Rectal smooth muscle tissue (tissue), 1 donor: Measurements from ENCODE around the gene PHLDA3.

Source experiments
- H3K27ac ChIP-seq: one replicate; pipeline ENCODE4 v1.7.0; 2013; ENCODE audit warnings: low read depth, low read length, inconsistent platforms
- H3K27me3 ChIP-seq: one replicate; pipeline ENCODE4 v1.7.0; 2013; ENCODE audit warnings: low read length; ENCODE audit not compliant: control insufficient read depth, insufficient read depth
- H3K36me3 ChIP-seq: one replicate; pipeline ENCODE4 v1.7.0; 2013; ENCODE audit warnings: low read length; ENCODE audit not compliant: control insufficient read depth, insufficient read depth
- H3K4me1 ChIP-seq: one replicate; pipeline ENCODE4 v1.7.0; 2013; ENCODE audit warnings: low read length; ENCODE audit not compliant: control insufficient read depth, insufficient read depth
- H3K4me3 ChIP-seq: one replicate; pipeline ENCODE4 v1.7.0; 2013; ENCODE audit warnings: low read length
- H3K9ac ChIP-seq: one replicate; pipeline ENCODE4 v1.7.0; 2013; ENCODE audit warnings: low read length

Gene PHLDA3

GRCh38 chr1:201490708-201491131, 21.7 kb upstream of the PHLDA3 start:
- peak overlapping the region; percentile 99 for H3K27ac ChIP-seq
- peaks cover 50% of the 10 kb centered on the region for H3K36me3 ChIP-seq
- no peak overlapping the region for H3K4me3 ChIP-seq
- H3K4me1 ChIP-seq = peaks cover 86% of the 10 kb centered on the region
- no peak overlapping the region for H3K9ac ChIP-seq
- H3K27me3 ChIP-seq = no peaks in the 10 kb centered on the region

GRCh38 chr1:201489643-201490261, 20.8 kb upstream of the PHLDA3 start:
- Histone ChIP-seq H3K36me3 (peaks cover 52% of the 10 kb centered on the region), H3K27me3 (no peaks in the 10 kb centered on the region), H3K4me1 (peaks cover 77% of the 10 kb centered on the region), H3K9ac (no peak overlapping the region), H3K4me3 (peak overlapping the region; percentile 13), H3K27ac (peak overlapping the region; percentile 99)

- Histone ChIP-seq H3K27ac (peak overlapping the region; percentile 99), H3K27me3 (no peaks in the 10 kb centered on the region), H3K4me1 (peaks cover 69% of the 10 kb centered on the region), H3K36me3 (peaks cover 56% of the 10 kb centered on the region), H3K4me3 (no peak overlapping the region), H3K9ac (peak overlapping the region; percentile 27)
These were observed 20.0 kb upstream of the PHLDA3 start for GRCh38 chr1:201488830-201489589.

- peaks cover 57% of the 10 kb centered on the region for H3K36me3 ChIP-seq
- H3K4me1 ChIP-seq = peaks cover 56% of the 10 kb centered on the region
- peak overlapping the region; percentile 99 for H3K27ac ChIP-seq
- no peak overlapping the region for H3K4me3 ChIP-seq
- H3K9ac ChIP-seq = no peak overlapping the region
- H3K27me3 ChIP-seq = no peaks in the 10 kb centered on the region
These were observed 18.8 kb upstream of the PHLDA3 start for GRCh38 chr1:201487742-201488141.

GRCh38 chr1:201486187-201486586, 17.2 kb upstream of the PHLDA3 start:
- Histone ChIP-seq H3K27ac (peak overlapping the region; percentile 72), H3K4me3 (no peak overlapping the region), H3K27me3 (no peaks in the 10 kb centered on the region), H3K4me1 (peaks cover 46% of the 10 kb centered on the region), H3K36me3 (peaks cover 57% of the 10 kb centered on the region), H3K9ac (no peak overlapping the region)

- H3K27ac ChIP-seq = peak overlapping the region; percentile 72
- H3K4me3 ChIP-seq = no peak overlapping the region
- H3K36me3 ChIP-seq = peaks cover 51% of the 10 kb centered on the region
- no peaks in the 10 kb centered on the region for H3K27me3 ChIP-seq
- peaks cover 42% of the 10 kb centered on the region for H3K4me1 ChIP-seq
- no peak overlapping the region for H3K9ac ChIP-seq
These were observed 16.3 kb upstream of the PHLDA3 start for GRCh38 chr1:201485184-201485774.

- peaks cover 25% of the 10 kb centered on the region for H3K4me1 ChIP-seq
- no peak overlapping the region for H3K4me3 ChIP-seq
- H3K9ac ChIP-seq = no peak overlapping the region
- H3K27ac ChIP-seq = peak overlapping the region; percentile 72
- H3K36me3 ChIP-seq = peaks cover 39% of the 10 kb centered on the region
- no peaks in the 10 kb centered on the region for H3K27me3 ChIP-seq
These were observed 14.5 kb upstream of the PHLDA3 start for GRCh38 chr1:201483373-201483949.

GRCh38 chr1:201482755-201483154, 13.8 kb upstream of the PHLDA3 start:
- Histone ChIP-seq H3K9ac (no peak overlapping the region), H3K4me1 (peaks cover 18% of the 10 kb centered on the region), H3K27me3 (no peaks in the 10 kb centered on the region), H3K36me3 (peaks cover 33% of the 10 kb centered on the region), H3K4me3 (no peak overlapping the region), H3K27ac (peak overlapping the region; percentile 76)

GRCh38 chr1:201481761-201482493, 12.9 kb upstream of the PHLDA3 start:
- peak overlapping the region; percentile 76 for H3K27ac ChIP-seq
- H3K9ac ChIP-seq = peak overlapping the region; percentile 25
- peak overlapping the region; percentile 58 for H3K4me3 ChIP-seq
- H3K36me3 ChIP-seq = peaks cover 29% of the 10 kb centered on the region
- no peaks in the 10 kb centered on the region for H3K27me3 ChIP-seq
- peaks cover 12% of the 10 kb centered on the region for H3K4me1 ChIP-seq

GRCh38 chr1:201481004-201481380, 12.0 kb upstream of the PHLDA3 start:
- H3K9ac ChIP-seq = no peak overlapping the region
- peaks cover 11% of the 10 kb centered on the region for H3K4me1 ChIP-seq
- peaks cover 23% of the 10 kb centered on the region for H3K36me3 ChIP-seq
- H3K4me3 ChIP-seq = peak overlapping the region; percentile 58
- H3K27ac ChIP-seq = peak overlapping the region; percentile 76
- no peaks in the 10 kb centered on the region for H3K27me3 ChIP-seq

GRCh38 chr1:201480231-201481003, 11.4 kb upstream of the PHLDA3 start:
- Histone ChIP-seq H3K4me1 (peaks cover 8% of the 10 kb centered on the region), H3K9ac (no peak overlapping the region), H3K27ac (peak overlapping the region; percentile 76), H3K4me3 (peak overlapping the region; percentile 58), H3K27me3 (no peaks in the 10 kb centered on the region), H3K36me3 (peaks cover 20% of the 10 kb centered on the region)
